Hepatocyte (in vitro differentiated cells): Measurements from ENCODE around the gene MTMR10.

Experiments used
- CTCF ChIP-seq: fragments of 200-600 bp; sonication (generic); IDR thresholded peaks from 2 replicates; pipeline ENCODE4 v1.5.1; 2016; ENCODE audit warnings: antibody characterized with exemption, mild to moderate bottlenecking; ENCODE audit not compliant: poor library complexity
- EZH2phosphoT487 ChIP-seq: fragments of 200-600 bp; sonication (generic); IDR thresholded peaks from one replicate; pipeline ENCODE4 v1.6.1; 2018; ENCODE audit warnings: antibody characterized with exemption, mild to moderate bottlenecking, low read depth, moderate library complexity; ENCODE audit not compliant: unreplicated experiment, severe bottlenecking

- TF ChIP-seq CTCF: no peak
- no peak for TF ChIP-seq EZH2phosphoT487
Observed at GRCh38 chr15:30985081-30985531, 6.3 kb downstream of the MTMR10 start.
